ENCODE data around the gene UBTD2. TPM values are rescaled to one million over a fixed set of nuclear protein-coding genes. Genes with fewer than 3 reads are reported as not detected.
A peak's percentile ranks its signal among the peaks of the same experiment; 100 is the strongest.

Gene UBTD2
- total and polyA plus RNA-seq, 2 of the 4 experiments (the other 2 are of a cell fraction): 11.2 to 20.6 TPM

- Histone ChIP-seq H3K23ac (ENCODE audit: low read depth, low read length) (peak overlapping the region; percentile 2; the same call in 1 of the 2 replicates), H3K14ac (replicated peaks; ENCODE audit: low read depth, low read length) (peak overlapping the region; percentile 73), H2BK120ac (ENCODE audit: low read depth, low read length) (no peak overlapping the region), H3K9me1 (ENCODE audit: insufficient read depth, low read length) (peaks cover 6% of the 10 kb centered on the region), H3K56ac (ENCODE audit: extremely low read depth, insufficient read depth, low read length) (peak overlapping the region; percentile 38; the same call in 1 of the 2 replicates), H4K5ac (ENCODE audit: low read depth, low read length) (no peak overlapping the region), H3K9ac (ENCODE audit: low read depth, low read length) (peak overlapping the region; percentile 83; the same call in 1 of the 2 replicates), H3K27ac (ENCODE audit: insufficient read depth, low read length) (no peak overlapping the region), H3K9me3 (ENCODE audit: control insufficient read depth, insufficient read depth, low read length) (no peaks in the 10 kb centered on the region), H3K27me3 (ENCODE audit: control insufficient read depth, insufficient read depth, low read length) (no peaks in the 10 kb centered on the region), H3K36me3 (ENCODE audit: control insufficient read depth, insufficient read depth, low read length) (no peaks in the 10 kb centered on the region), H3K4me1 (ENCODE audit: control insufficient read depth, insufficient read depth, low read length) (peaks cover 11% of the 10 kb centered on the region), H3K4me3 (ENCODE audit: insufficient read depth, low read depth, low read length) (peak overlapping the region; percentile 98; the same call in 1 of the 2 replicates), H2AK9ac (replicated peaks; ENCODE audit: low read depth, low read length, poor library complexity) (peak overlapping the region; percentile 93), H2BK15ac (ENCODE audit: low read depth, low read length) (no peak overlapping the region), H3K79me1 (ENCODE audit: low read depth in 1 of 2, low read length in 2 of 2) (peaks cover 20 to 50% of the 10 kb centered on the region in 2 experiments), H4K8ac (ENCODE audit: low read depth in 2 of 2, low read length in 2 of 2) (peak overlapping the region in 1 of 2 experiments; percentile 58; a peak in 1 of 4 replicates), H3K4me2 (ENCODE audit: low read depth, low read length) (peak overlapping the region; percentile 80), H2BK5ac (ENCODE audit: low read depth, low read length, poor library complexity, severe bottlenecking) (no peak overlapping the region), H2AFZ (replicated peaks; ENCODE audit: low read length, poor library complexity) (no peak overlapping the region), H3K18ac (ENCODE audit: low read depth, low read length) (no peak overlapping the region), H3K4ac (ENCODE audit: low read depth, low read length) (peak overlapping the region; percentile 81), H4K20me1 (ENCODE audit: insufficient read depth, low read length) (peaks cover 4% of the 10 kb centered on the region), H4K91ac (ENCODE audit: insufficient read depth, low read depth, low read length) (peak overlapping the region; percentile 53; the same call in 1 of the 2 replicates), H2BK20ac (ENCODE audit: low read depth, low read length) (no peak overlapping the region), H2AK5ac (ENCODE audit: low read depth, low read length) (peak overlapping the region; percentile 24; the same call in 1 of the 2 replicates)
- no peak for DNase-seq
- TF ChIP-seq CTCF (conservative IDR thresholded peaks at IDR 0.05; ENCODE audit: low read depth, low read length) (no peak), RFX5 (IDR thresholded peaks at IDR 0.05; ENCODE audit: low read depth, low read length) (no peak), MAFK (IDR thresholded peaks at IDR 0.05; ENCODE audit: low read depth, low read length) (no peak), CEBPB (IDR thresholded peaks at IDR 0.05; ENCODE audit: low read depth, low read length) (no peak), CHD1 (IDR thresholded peaks at IDR 0.05; ENCODE audit: low read depth, low read length) (no peak), MXI1 (IDR thresholded peaks at IDR 0.05; ENCODE audit: borderline replicate concordance, low read depth, low read length) (no peak)
- in situ Hi-C loops (cut with MboI; ENCODE audit: low sequenced_read_pairs) (loop anchor here (5.0 to 25.0 kb wide), 2 partner anchors 84 to 774 kb away; partner anchors contain the start of gene FGF18), dilution Hi-C loops (cut with HindIII; ENCODE audit: low sequenced_read_pairs, unreplicated experiment) (no loop called here), intact Hi-C loops (cut with micrococcal nuclease) (loop anchor here (5.0 kb wide), 2 partner anchors 179 to 769 kb away; partner anchors contain the start of genes FBXW11 and FGF18)
- CTCF ChIA-PET: interaction anchor here (0.6 to 1.8 kb wide), 3 partner anchors 27 to 78 kb away, joined by 3 to 9 read pairs (median 5); no protein-coding TSS in a partner anchor
- ATAC-seq (ENCODE audit: low read depth): no peak
- POLR2A ChIA-PET (ENCODE audit: unreplicated experiment): no interaction called here
- 98% methylated on average over 6 of the region's 13 CpGs; no CpG with 5 or more reads in 1 of the 2 experiments for WGBS, 2 experiments (ENCODE audit: extremely low coverage in 2 of 2, insufficient read length in 1 of 2)
- BruUV-seq (replicated peaks): no TSS peak
Measured at GRCh38 chr5:172186114-172186695, 97.4 kb downstream of the UBTD2 start.
